Skeletal muscle satellite cell (primary cell): ENCODE data around the gene PID1.
A peak's percentile ranks its signal among the peaks of the same experiment; 100 is the strongest.

Source experiments
- H3K27me3 ChIP-seq: 2 replicates; pipeline ENCODE4 v1.7.0; 2013; ENCODE audit warnings: low read length; ENCODE audit not compliant: control insufficient read depth, insufficient read depth
- H3K36me3 ChIP-seq: 2 replicates; pipeline ENCODE4 v1.7.0; 2013; ENCODE audit warnings: mild to moderate bottlenecking, control low read depth, low read length; ENCODE audit not compliant: insufficient read depth
- H3K4me1 ChIP-seq: 2 replicates; pipeline ENCODE4 v1.7.0; 2013; ENCODE audit warnings: low read length; ENCODE audit not compliant: control insufficient read depth, insufficient read depth
- H3K4me2 ChIP-seq: 2 replicates; pipeline ENCODE4 v1.7.0; 2013; ENCODE audit warnings: mild to moderate bottlenecking, low read length
- H3K4me3 ChIP-seq: 2 replicates; pipeline ENCODE4 v1.7.0; 2013; ENCODE audit warnings: low read length
- H3K9ac ChIP-seq: 2 replicates; pipeline ENCODE4 v1.7.0; 2013; ENCODE audit warnings: mild to moderate bottlenecking, low read depth, low read length, moderate library complexity
- H3K9me3 ChIP-seq: replicated peaks from 2 replicates; pipeline ENCODE4 v1.7.0; 2013; ENCODE audit warnings: mild to moderate bottlenecking, control low read depth, low read length

PID1 gene

DNA sequence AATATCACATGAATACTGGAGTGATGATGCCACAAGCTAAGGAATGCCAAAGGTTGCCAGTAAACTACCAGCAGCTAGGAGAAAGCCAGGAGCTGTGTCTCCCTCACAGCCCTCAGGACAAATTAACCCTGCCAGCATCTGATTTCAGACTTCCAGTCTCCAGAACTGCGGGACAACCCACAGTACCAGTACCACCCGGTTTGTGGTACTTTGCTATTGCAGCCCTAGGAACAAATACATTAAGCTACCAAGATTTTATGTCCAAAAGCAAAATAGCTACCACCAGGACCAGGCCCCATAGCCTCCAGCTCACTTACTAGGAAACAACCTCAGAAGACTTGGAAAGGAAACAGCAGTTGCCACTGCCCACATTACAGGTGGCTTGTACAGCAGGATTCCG lies 10.0 kb downstream of the PID1 start:
- Histone ChIP-seq H3K27me3 (no peaks in the 10 kb centered on the region), H3K4me3 (no peak overlapping the region), H3K9ac (no peak overlapping the region), H3K4me1 (no peaks in the 10 kb centered on the region), H3K4me2 (no peak overlapping the region), H3K36me3 (peaks cover 5% of the 10 kb centered on the region), H3K9me3 (no peaks in the 10 kb centered on the region)

DNA sequence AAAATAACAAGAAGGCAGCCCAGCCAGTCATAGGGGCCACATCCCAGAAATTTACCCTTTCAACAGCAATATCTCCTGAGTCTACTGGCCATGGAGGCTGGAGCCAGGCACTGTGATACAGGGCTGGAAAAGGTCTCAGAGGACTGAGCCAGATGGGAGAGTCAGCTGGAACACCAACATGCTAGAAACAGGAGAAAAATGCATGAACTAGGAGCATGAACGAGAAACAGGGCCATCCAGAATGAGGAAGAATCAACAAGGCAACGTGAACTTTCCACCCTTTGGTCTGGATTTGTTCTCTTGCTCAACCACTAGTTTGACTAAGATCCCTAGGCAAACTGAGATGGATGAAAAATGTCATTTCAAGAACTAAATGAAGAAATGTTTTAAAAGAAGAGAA lies 13.1 kb downstream of the PID1 start:
- H3K36me3 ChIP-seq = peaks cover 5% of the 10 kb centered on the region
- no peak overlapping the region for H3K9ac ChIP-seq
- no peaks in the 10 kb centered on the region for H3K9me3 ChIP-seq
- no peak overlapping the region for H3K4me3 ChIP-seq
- no peaks in the 10 kb centered on the region for H3K27me3 ChIP-seq
- no peak overlapping the region for H3K4me2 ChIP-seq
- no peaks in the 10 kb centered on the region for H3K4me1 ChIP-seq

- Histone ChIP-seq H3K4me2 (no peak overlapping the region), H3K4me1 (no peaks in the 10 kb centered on the region), H3K9me3 (no peaks in the 10 kb centered on the region), H3K9ac (no peak overlapping the region), H3K36me3 (peaks cover 5% of the 10 kb centered on the region), H3K4me3 (no peak overlapping the region), H3K27me3 (no peaks in the 10 kb centered on the region)
These were observed 14.7 kb downstream of the PID1 start for GRCh38 chr2:229256376-229256775.

DNA sequence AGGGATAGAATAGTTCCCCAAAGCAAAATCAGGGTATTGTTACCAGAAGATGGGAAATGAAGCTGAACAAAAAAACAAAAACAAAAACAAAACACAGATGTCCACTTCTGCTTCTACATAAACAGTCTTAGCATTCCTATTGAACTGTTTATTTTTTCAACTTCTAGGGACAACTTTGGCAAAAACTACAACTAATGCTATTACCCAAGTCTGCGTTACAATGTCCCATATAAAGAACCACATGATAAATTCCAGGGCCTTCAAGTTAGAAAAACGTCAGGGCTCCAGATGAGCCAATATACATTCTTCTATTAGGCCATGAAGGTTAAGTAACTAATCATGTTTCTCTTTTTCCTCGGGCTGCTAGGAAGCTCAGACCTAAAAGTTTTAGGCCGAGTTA lies 16.9 kb downstream of the PID1 start:
- no peak overlapping the region for H3K4me2 ChIP-seq
- H3K9ac ChIP-seq = no peak overlapping the region
- no peaks in the 10 kb centered on the region for H3K36me3 ChIP-seq
- H3K9me3 ChIP-seq = no peaks in the 10 kb centered on the region
- H3K4me1 ChIP-seq = peaks cover 8% of the 10 kb centered on the region
- H3K27me3 ChIP-seq = no peaks in the 10 kb centered on the region
- no peak overlapping the region for H3K4me3 ChIP-seq

DNA sequence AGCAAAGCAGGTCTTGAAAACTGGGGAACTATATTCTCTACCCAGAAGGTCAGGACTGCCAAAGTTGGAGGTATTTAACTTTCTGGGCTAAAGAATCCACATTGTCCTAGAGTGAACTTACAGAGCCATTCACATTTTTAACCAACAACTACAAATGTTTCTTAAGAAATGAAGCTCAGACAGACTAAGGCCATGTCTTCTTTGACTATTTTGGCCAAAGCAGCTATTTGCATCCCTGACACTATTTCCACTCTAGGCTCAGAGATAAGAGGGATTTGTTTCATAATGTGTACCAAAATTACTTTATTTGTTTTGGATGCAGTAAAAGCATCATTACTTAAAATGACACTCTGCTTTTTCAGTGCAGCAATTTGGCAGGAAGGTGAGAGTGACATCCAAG lies 18.1 kb downstream of the PID1 start:
- Histone ChIP-seq H3K27me3 (no peaks in the 10 kb centered on the region), H3K9me3 (no peaks in the 10 kb centered on the region), H3K4me2 (no peak overlapping the region), H3K9ac (no peak overlapping the region), H3K4me1 (peaks cover 8% of the 10 kb centered on the region), H3K36me3 (no peaks in the 10 kb centered on the region), H3K4me3 (no peak overlapping the region)

DNA sequence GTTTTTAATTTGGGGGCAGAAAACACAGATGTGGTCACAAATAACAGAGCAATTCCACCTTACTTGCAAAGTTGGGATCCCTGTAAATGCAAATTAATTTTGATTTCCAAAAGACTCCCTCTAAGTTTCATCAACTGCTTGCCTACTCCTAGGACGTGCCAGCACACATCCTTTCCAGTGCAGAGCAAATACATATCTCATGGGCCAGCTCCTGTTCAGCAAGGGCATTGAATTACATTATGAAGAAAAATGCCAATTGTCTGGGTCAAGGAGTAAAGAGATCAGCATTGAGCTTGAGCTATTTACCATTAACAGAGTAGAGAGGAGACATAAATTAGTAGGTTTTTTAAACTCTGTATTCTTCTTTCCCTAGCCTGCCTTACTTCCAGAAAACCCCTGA lies 18.8 kb downstream of the PID1 start:
- no peak overlapping the region for H3K4me3 ChIP-seq
- H3K4me1 ChIP-seq = peaks cover 8% of the 10 kb centered on the region
- no peaks in the 10 kb centered on the region for H3K27me3 ChIP-seq
- no peak overlapping the region for H3K9ac ChIP-seq
- H3K9me3 ChIP-seq = no peaks in the 10 kb centered on the region
- no peak overlapping the region for H3K4me2 ChIP-seq
- H3K36me3 ChIP-seq = no peaks in the 10 kb centered on the region

GRCh38 chr2:229249536-229249935 lies 21.6 kb downstream of the PID1 start:
- Histone ChIP-seq H3K4me1 (peaks cover 14% of the 10 kb centered on the region), H3K4me3 (no peak overlapping the region), H3K9me3 (no peaks in the 10 kb centered on the region), H3K36me3 (no peaks in the 10 kb centered on the region), H3K27me3 (no peaks in the 10 kb centered on the region), H3K4me2 (no peak overlapping the region), H3K9ac (no peak overlapping the region)

DNA sequence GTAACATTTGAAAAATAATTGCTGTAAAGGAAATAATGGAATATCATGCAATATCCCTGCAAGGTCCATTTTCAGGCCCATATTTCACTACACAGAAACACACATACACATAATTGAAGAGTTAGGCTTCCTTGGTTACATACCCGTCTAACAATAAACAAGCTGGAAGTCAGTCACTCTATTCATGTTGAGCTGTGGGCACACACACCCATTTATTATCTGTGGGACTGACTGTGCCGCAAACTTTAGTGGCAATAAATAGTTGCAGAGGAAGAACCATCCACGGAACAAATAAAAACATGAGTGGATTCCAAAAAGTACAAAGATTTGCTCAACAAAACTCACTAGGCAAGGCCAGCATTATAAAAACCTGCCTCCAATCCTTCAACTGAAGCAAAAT lies 24.8 kb downstream of the PID1 start:
- H3K4me3 ChIP-seq = no peak overlapping the region

GRCh38 chr2:229244975-229245374 lies 26.1 kb downstream of the PID1 start:
- Histone ChIP-seq H3K36me3 (no peaks in the 10 kb centered on the region), H3K9ac (no peak overlapping the region), H3K4me3 (no peak overlapping the region), H3K4me1 (peaks cover 23% of the 10 kb centered on the region), H3K4me2 (no peak overlapping the region), H3K9me3 (no peaks in the 10 kb centered on the region), H3K27me3 (no peaks in the 10 kb centered on the region)

More for the DNA sequence above, 24.8 kb downstream of the PID1 start:
- H3K27me3 ChIP-seq = no peaks in the 10 kb centered on the region
- no peaks in the 10 kb centered on the region for H3K36me3 ChIP-seq
- H3K4me1 ChIP-seq = peaks cover 24% of the 10 kb centered on the region
- no peak overlapping the region for H3K4me2 ChIP-seq
- H3K9ac ChIP-seq = no peak overlapping the region
- H3K9me3 ChIP-seq = no peaks in the 10 kb centered on the region

DNA sequence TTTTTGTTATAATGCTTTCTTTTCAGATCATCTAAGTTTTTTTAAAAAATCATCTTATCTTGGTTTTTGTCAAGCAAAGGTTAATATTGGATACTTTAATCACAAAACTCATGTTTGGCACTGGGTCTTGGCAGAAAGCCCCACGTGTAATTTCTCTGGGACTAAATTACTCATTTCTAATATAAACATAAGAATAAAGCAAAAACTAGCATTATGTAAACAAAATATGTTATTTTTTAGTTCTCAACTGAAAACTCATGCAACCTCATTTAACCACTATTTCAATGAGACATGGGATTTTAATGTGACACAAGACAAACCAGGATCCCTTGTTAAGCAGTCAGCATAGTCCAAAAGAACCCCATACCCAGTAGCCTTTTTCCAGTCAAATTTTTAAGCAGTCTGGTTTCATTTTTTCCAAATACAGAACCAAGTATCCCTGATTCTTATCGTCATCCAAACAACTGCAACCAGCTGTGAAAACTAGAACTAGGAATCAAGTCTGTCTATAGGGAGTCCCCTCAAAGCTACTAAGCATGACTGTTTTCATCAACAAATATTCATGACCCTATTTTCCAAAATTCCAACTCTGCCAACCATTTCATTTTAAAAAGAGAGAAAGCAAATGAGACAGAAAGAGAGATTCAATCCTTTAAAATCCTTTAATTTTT lies 27.1 kb downstream of the PID1 start:
- Histone ChIP-seq H3K4me2 (peak overlapping the region; percentile 18), H3K9ac (no peak overlapping the region), H3K27me3 (no peaks in the 10 kb centered on the region), H3K36me3 (no peaks in the 10 kb centered on the region), H3K4me1 (peaks cover 16% of the 10 kb centered on the region), H3K4me3 (no peak overlapping the region), H3K9me3 (no peaks in the 10 kb centered on the region)

DNA sequence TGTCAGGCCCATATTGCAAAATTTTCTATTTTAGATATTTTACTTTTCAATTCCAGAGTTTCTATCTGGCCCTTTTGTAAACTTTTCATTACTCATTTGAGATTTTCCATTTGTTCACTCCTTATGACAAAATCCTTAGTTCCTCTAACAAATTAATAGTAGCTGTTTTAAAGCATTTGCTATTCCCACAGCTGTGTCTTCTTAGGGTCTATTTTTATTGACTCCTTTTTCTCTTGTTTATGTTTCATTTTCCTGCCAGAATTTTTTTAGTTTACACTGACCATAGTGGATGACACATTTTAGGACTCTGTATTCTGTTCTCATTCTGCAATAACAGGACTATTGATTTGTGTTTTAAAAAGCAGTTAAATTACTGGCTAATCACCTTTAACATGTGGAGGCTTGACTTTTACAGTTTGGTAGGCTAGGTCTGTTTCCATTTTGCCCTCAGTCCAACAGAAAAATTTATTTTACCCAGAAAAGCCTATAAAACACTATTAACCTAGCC lies 30.0 kb downstream of the PID1 start:
- H3K4me1 ChIP-seq = peaks cover 16% of the 10 kb centered on the region
- H3K9me3 ChIP-seq = no peaks in the 10 kb centered on the region
- H3K36me3 ChIP-seq = no peaks in the 10 kb centered on the region
- H3K27me3 ChIP-seq = no peaks in the 10 kb centered on the region
- no peak overlapping the region for H3K4me2 ChIP-seq
- H3K9ac ChIP-seq = no peak overlapping the region
- H3K4me3 ChIP-seq = no peak overlapping the region

DNA sequence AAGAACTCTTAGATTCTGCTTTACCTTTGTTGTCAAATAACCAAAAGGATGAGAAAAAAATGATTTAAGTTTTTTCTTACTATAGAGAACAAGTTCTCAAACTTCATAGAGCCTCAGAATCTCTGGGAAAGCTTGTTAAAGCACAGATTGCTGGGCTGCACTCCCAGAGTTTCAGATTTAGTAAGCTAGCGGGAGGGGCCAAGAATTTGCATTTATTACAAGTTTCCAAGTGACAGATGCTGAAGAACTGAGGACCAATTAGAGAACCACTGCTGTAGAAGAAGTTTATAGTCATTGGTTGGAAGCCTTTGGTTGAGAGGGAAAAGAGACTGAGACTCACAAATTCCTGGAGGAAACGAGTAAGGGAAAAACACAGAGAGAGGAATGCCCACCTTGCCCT lies 32.1 kb downstream of the PID1 start:
- H3K4me1 ChIP-seq = peaks cover 5% of the 10 kb centered on the region
- H3K4me2 ChIP-seq = no peak overlapping the region
- H3K36me3 ChIP-seq = no peaks in the 10 kb centered on the region
- H3K4me3 ChIP-seq = no peak overlapping the region
- no peaks in the 10 kb centered on the region for H3K27me3 ChIP-seq
- H3K9me3 ChIP-seq = no peaks in the 10 kb centered on the region
- no peak overlapping the region for H3K9ac ChIP-seq
